Trophoblast cell (in vitro differentiated cells and primary cell): ENCODE data around the gene SNX27. TPM values are rescaled to one million over a fixed set of nuclear protein-coding genes. Genes with fewer than 3 reads are reported as not detected.

Experiments
- DNase-seq, 2 donors: peaks; one replicate each; pipeline ENCODE4 v3.0.0-alpha.2; 2016
- H2AFZ ChIP-seq: 2 replicates; pipeline ENCODE4 v1.6.1; 2013; ENCODE audit warnings: low read length, moderate library complexity, mild to moderate bottlenecking; ENCODE audit not compliant: insufficient read depth, poor library complexity
- H2AK5ac ChIP-seq: 2 replicates; pipeline ENCODE4 v1.6.1; 2013; ENCODE audit warnings: mild to moderate bottlenecking, low read length
- H2BK120ac ChIP-seq: 2 replicates; pipeline ENCODE4 v1.6.1; 2013; ENCODE audit warnings: low read length, mild to moderate bottlenecking, moderate library complexity; ENCODE audit not compliant: insufficient read depth, poor library complexity
- H2BK12ac ChIP-seq: 2 replicates; pipeline ENCODE4 v1.6.1; 2013; ENCODE audit warnings: mild to moderate bottlenecking, low read length, moderate library complexity
- H2BK5ac ChIP-seq: 2 replicates; pipeline ENCODE4 v1.6.1; 2013; ENCODE audit warnings: low read length, low read depth, moderate library complexity, mild to moderate bottlenecking; ENCODE audit not compliant: poor library complexity
- H3K14ac ChIP-seq: 2 replicates; pipeline ENCODE4 v1.6.1; 2013; ENCODE audit warnings: mild to moderate bottlenecking, low read length
- H3K18ac ChIP-seq: 2 replicates; pipeline ENCODE4 v1.6.1; 2013; ENCODE audit warnings: mild to moderate bottlenecking, low read length
- H3K23ac ChIP-seq: 2 replicates; pipeline ENCODE4 v1.6.1; 2013; ENCODE audit warnings: low read length
- H3K27ac ChIP-seq: 2 replicates; pipeline ENCODE4 v1.5.1; 2013; ENCODE audit warnings: low read depth, mild to moderate bottlenecking, inconsistent platforms, low read length, moderate library complexity
- H3K27me3 ChIP-seq: 2 replicates; pipeline ENCODE4 v1.6.1; 2013; ENCODE audit warnings: inconsistent platforms, mild to moderate bottlenecking, low read length, moderate library complexity; ENCODE audit not compliant: insufficient read depth
- H3K36me3 ChIP-seq, 2 experiments: 1 replicate in 1 of 2; 2 replicates in 1 of 2; pipeline ENCODE4 v1.6.1; 2013; ENCODE audit warnings: low read length in 2 of 2, mild to moderate bottlenecking in 2 of 2, moderate library complexity in 1 of 2; ENCODE audit not compliant: insufficient read depth in 2 of 2, control insufficient read depth in 1 of 2
- H3K4ac ChIP-seq: 2 replicates; pipeline ENCODE4 v1.6.1; 2013; ENCODE audit warnings: low read depth, mild to moderate bottlenecking, low read length, moderate library complexity
- H3K4me1 ChIP-seq, 2 experiments: 1 replicate in 1 of 2; 2 replicates in 1 of 2; pipeline ENCODE4 v1.6.1; 2013; ENCODE audit warnings: low read length in 2 of 2, mild to moderate bottlenecking in 2 of 2, moderate library complexity in 1 of 2; ENCODE audit not compliant: insufficient read depth in 2 of 2, control insufficient read depth in 1 of 2
- H3K4me2 ChIP-seq: 2 replicates; pipeline ENCODE4 v1.6.1; 2013; ENCODE audit warnings: inconsistent platforms, mild to moderate bottlenecking, low read length, moderate library complexity
- H3K4me3 ChIP-seq: 2 replicates; pipeline ENCODE4 v1.5.1; 2013; ENCODE audit warnings: mild to moderate bottlenecking, low read depth, low read length, inconsistent platforms
- H3K79me1 ChIP-seq: one replicate; pipeline ENCODE4 v1.6.1; 2013; ENCODE audit warnings: low read length
- H3K79me2 ChIP-seq: 2 replicates; pipeline ENCODE4 v1.6.1; 2013; ENCODE audit warnings: low read length, mild to moderate bottlenecking; ENCODE audit not compliant: control insufficient read depth, insufficient read depth, poor library complexity
- H3K9ac ChIP-seq: 2 replicates; pipeline ENCODE4 v1.6.1; 2013; ENCODE audit warnings: mild to moderate bottlenecking, low read length
- H3K9me3 ChIP-seq: 2 replicates; pipeline ENCODE4 v1.6.1; 2013; ENCODE audit warnings: low read depth, mild to moderate bottlenecking, control low read depth, inconsistent platforms, low read length; ENCODE audit not compliant: insufficient read depth
- H4K12ac ChIP-seq: 2 replicates; pipeline ENCODE4 v1.6.1; 2013; ENCODE audit warnings: low read depth, mild to moderate bottlenecking, low read length, moderate library complexity
- H4K8ac ChIP-seq: 2 replicates; pipeline ENCODE4 v1.6.1; 2013; ENCODE audit warnings: low read depth, mild to moderate bottlenecking, low read length, moderate library complexity
- H4K91ac ChIP-seq: one replicate; pipeline ENCODE4 v1.6.1; 2013; ENCODE audit warnings: low read depth, mild to moderate bottlenecking, low read length, moderate library complexity
- WGBS: extraction: QIAGEN DNeasy Blood & Tissue Kit; methylation state at CpG from one replicate; pipeline ENCODE4 v1.1.7; 2013; ENCODE audit warnings: missing lambda C conversion rate; ENCODE audit not compliant: insufficient read length, insufficient coverage; ENCODE audit errors: extremely low coverage; 5-methylcytosine and 5-hydroxymethylcytosine counted together
- polyA plus RNA-seq: library from polyadenylated mRNA; stranded (reverse); fragments of 200-250 nt; gene quantifications from 2 replicates; pipeline ENCODE4 v1.2.3, GENCODE V29; 2013

Gene SNX27
- 57.3 and 58.9 TPM in 2 replicates for polyA plus RNA-seq

GRCh38 chr1:151611832-151612500 is at the start of gene SNX27:
SNX27 (plus strand) TSS chr1:151612050; CDS start chr1:151612202, 152 bp downstream.
- Histone ChIP-seq H2AK5ac (peak within 1 kb of the TSS; percentile 56), H2AFZ (peak within 1 kb of the TSS; percentile 97), H3K18ac (peak within 1 kb of the TSS; percentile 97), H3K9me3 (no peaks in the 10 kb centered on the region), H3K79me1 (peaks cover 14% of the 10 kb centered on the region), H4K91ac (peak within 1 kb of the TSS; percentile 98), H3K14ac (peak within 1 kb of the TSS; percentile 95), H4K12ac (peak within 1 kb of the TSS; percentile 82), H3K27me3 (no peaks in the 10 kb centered on the region), H3K4me1 (peaks cover 12% of the 10 kb centered on the region in 2 experiments), H3K23ac (no peak within 1 kb of the TSS), H3K36me3 (no peaks in the 10 kb centered on the region), H4K8ac (peak within 1 kb of the TSS; percentile 98), H3K4me3 (peak within 1 kb of the TSS; percentile 98), H3K9ac (peak within 1 kb of the TSS; percentile 83), H2BK12ac (peak within 1 kb of the TSS; percentile 67), H2BK5ac (peak within 1 kb of the TSS; percentile 92), H3K4me2 (peak within 1 kb of the TSS; percentile 55), H3K79me2 (peaks cover 8% of the 10 kb centered on the region), H2BK120ac (peak within 1 kb of the TSS; percentile 94), H3K27ac (peak within 1 kb of the TSS; percentile 78), H3K4ac (peak within 1 kb of the TSS; percentile 75)
- no CpG with 5 or more reads among the region's 79 CpGs for WGBS
- peak; percentile 88 to 89 for DNase-seq

DNA sequence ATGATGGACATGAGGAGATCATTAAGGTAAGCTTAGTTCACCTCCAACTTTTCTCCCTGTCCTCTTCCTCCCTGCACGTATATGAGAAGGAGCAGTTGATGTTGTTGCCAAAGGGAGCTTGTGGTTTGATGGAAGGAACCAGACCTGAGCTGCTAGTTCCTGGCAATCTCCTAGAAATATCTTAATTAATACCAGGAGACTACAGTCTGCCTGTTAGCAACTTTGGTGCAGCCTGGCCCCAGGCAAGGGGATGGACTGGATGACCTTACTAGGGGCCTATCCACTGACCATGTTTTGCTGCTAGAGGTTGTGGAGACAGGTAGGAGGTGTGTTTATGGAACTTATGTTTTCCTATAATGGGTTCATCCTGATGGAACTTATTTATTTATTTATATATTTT is 49.2 kb upstream of the SNX27 start:
- peak in 1 of 2 donors; percentile 22 for DNase-seq
- Histone ChIP-seq H3K4me1 (peaks cover 7 to 16% of the 10 kb centered on the region in 2 experiments), H2AK5ac (no peak overlapping the region), H3K4me3 (no peak overlapping the region), H3K27me3 (no peaks in the 10 kb centered on the region), H3K9ac (no peak overlapping the region), H2BK5ac (no peak overlapping the region), H4K12ac (no peak overlapping the region), H3K18ac (no peak overlapping the region), H2BK120ac (no peak overlapping the region), H2BK12ac (no peak overlapping the region), H3K9me3 (peaks cover 1% of the 10 kb centered on the region), H3K14ac (no peak overlapping the region), H3K79me2 (peaks cover 4% of the 10 kb centered on the region), H3K36me3 (peaks cover 25 to 52% of the 10 kb centered on the region in 2 experiments), H3K4me2 (no peak overlapping the region), H2AFZ (no peak overlapping the region), H3K27ac (no peak overlapping the region), H4K91ac (no peak overlapping the region), H3K23ac (no peak overlapping the region), H3K79me1 (no peaks in the 10 kb centered on the region), H4K8ac (no peak overlapping the region), H3K4ac (no peak overlapping the region)
- WGBS: no CpG with 5 or more reads among the region's 1 CpG

- H3K9ac ChIP-seq: no peak overlapping the region
- H3K27me3 ChIP-seq: no peaks in the 10 kb centered on the region
- H2AK5ac ChIP-seq: no peak overlapping the region
- no peak overlapping the region for H3K14ac ChIP-seq
- H3K23ac ChIP-seq: no peak overlapping the region
- H4K91ac ChIP-seq: no peak overlapping the region
- no peak overlapping the region for H3K4ac ChIP-seq
- no peak for DNase-seq
- peaks cover 25 to 53% of the 10 kb centered on the region in 2 experiments for H3K36me3 ChIP-seq
- H3K79me1 ChIP-seq: no peaks in the 10 kb centered on the region
- peaks cover 4% of the 10 kb centered on the region for H3K79me2 ChIP-seq
- H2AFZ ChIP-seq: no peak overlapping the region
- H3K9me3 ChIP-seq: peaks cover 1% of the 10 kb centered on the region
- peaks cover 7 to 16% of the 10 kb centered on the region in 2 experiments for H3K4me1 ChIP-seq
- no peak overlapping the region for H3K27ac ChIP-seq
- H4K12ac ChIP-seq: no peak overlapping the region
- no peak overlapping the region for H3K4me2 ChIP-seq
- no peak overlapping the region for H2BK5ac ChIP-seq
- no peak overlapping the region for H3K18ac ChIP-seq
- H2BK12ac ChIP-seq: no peak overlapping the region
- no peak overlapping the region for H4K8ac ChIP-seq
- no CpG with 5 or more reads among the region's 2 CpGs for WGBS
- no peak overlapping the region for H3K4me3 ChIP-seq
- H2BK120ac ChIP-seq: no peak overlapping the region
These were observed 48.5 kb upstream of the SNX27 start for GRCh38 chr1:151563376-151563775.

GRCh38 chr1:151565502-151566189 is 46.2 kb upstream of the SNX27 start:
- Histone ChIP-seq H2BK12ac (no peak overlapping the region), H2BK120ac (no peak overlapping the region), H3K4ac (no peak overlapping the region), H4K91ac (no peak overlapping the region), H3K27ac (no peak overlapping the region), H3K79me2 (peaks cover 2% of the 10 kb centered on the region), H4K12ac (no peak overlapping the region), H2AK5ac (no peak overlapping the region), H3K14ac (no peak overlapping the region), H2AFZ (no peak overlapping the region), H3K36me3 (peaks cover 40 to 64% of the 10 kb centered on the region in 2 experiments), H3K9me3 (peaks cover 1% of the 10 kb centered on the region), H3K9ac (no peak overlapping the region), H3K4me1 (peaks cover 7 to 16% of the 10 kb centered on the region in 2 experiments), H3K4me2 (no peak overlapping the region), H3K23ac (no peak overlapping the region), H3K4me3 (no peak overlapping the region), H4K8ac (no peak overlapping the region), H2BK5ac (no peak overlapping the region), H3K18ac (no peak overlapping the region), H3K79me1 (no peaks in the 10 kb centered on the region), H3K27me3 (no peaks in the 10 kb centered on the region)
- DNase-seq: no peak
- 100% methylated on average over 2 of the region's 5 CpGs for WGBS
